ENCODE results near the gene LAPTM4A.
"Not testable (repeated sequence)": the region's sequence is repeated elsewhere in the genome, so short reads cannot be mapped to it uniquely, and the experiment has no call there.

LAPTM4A gene

DNA sequence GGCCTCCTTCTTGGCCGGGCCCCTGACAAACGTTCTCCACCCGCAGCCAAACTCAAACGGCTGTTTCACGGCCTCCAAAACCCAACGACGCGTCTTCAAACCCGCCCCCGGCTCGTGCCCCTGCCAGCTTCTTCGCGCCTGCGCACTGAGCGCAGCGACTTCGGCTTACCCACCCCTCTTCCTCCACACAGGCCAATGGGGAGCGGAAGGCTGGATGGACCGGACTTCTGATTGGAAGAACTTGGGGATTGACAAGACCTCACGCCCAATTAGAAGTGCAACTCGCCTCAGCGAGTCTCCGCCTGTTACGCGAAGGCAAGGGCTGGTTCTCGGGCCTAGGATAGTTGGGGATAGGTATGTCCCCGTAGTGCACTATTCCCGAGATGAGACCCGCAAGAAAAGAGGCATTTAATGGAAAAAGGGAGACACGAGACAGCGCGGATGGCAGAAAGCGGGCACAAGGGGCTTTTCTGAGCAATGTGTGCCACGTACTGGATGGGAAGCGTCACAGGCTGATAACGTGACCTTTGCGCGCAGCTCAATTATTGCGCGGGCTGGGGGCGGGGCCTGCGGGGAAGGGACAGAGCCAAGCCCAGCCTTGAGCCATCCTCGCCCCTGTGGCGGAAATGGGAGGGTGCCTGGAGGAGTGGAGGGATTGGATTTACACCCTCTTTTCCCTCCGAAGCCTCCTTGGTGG is at the start of gene LAPTM4A:
TSS of gene LAPTM4A (minus strand) at position 97 of the 697 bp plus-strand sequence. CDS start 108 bp downstream, outside the sequence.
- DNase-seq = peak; percentile 99

DNA sequence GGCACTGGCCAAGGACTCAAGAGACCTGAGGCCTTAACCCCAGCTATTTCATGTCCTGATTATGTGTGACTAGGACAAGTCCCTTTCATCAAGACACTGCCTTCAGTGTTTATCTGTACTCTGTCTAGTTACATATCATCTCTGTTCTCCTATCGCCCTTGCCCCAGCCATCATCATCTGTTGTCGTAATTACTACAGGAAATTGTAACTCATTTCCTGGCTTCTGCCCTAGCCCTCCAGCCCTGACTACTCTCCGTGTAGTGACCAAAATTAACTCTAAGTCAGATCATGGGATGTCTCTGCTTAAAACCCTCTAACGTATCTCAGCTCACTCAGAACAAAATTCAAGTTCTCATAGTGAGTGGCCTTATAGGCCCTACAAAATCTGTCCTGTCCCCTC is 49.3 kb upstream of the LAPTM4A start:
- DNase-seq = no peak

DNA sequence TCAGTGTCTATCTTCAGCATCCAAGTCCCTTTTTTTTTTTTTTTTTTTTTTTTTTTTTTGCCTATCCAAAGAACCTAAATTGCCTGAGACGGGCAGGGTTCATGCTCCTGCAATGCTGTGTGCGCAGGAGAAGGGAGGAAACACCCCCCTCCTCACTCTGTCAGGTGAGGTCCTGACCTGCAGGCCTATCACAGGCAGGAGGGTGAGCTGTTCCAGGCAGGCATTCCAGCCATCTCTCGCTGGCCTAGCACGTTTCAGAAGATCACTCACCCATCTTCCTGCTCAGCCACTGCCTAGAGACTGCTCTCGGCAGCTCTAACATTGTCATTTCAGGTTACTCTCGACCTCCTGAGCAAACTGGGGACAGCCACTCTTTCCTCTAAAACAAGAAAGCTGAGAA is 48.4 kb upstream of the LAPTM4A start:
- no peak for DNase-seq

DNA sequence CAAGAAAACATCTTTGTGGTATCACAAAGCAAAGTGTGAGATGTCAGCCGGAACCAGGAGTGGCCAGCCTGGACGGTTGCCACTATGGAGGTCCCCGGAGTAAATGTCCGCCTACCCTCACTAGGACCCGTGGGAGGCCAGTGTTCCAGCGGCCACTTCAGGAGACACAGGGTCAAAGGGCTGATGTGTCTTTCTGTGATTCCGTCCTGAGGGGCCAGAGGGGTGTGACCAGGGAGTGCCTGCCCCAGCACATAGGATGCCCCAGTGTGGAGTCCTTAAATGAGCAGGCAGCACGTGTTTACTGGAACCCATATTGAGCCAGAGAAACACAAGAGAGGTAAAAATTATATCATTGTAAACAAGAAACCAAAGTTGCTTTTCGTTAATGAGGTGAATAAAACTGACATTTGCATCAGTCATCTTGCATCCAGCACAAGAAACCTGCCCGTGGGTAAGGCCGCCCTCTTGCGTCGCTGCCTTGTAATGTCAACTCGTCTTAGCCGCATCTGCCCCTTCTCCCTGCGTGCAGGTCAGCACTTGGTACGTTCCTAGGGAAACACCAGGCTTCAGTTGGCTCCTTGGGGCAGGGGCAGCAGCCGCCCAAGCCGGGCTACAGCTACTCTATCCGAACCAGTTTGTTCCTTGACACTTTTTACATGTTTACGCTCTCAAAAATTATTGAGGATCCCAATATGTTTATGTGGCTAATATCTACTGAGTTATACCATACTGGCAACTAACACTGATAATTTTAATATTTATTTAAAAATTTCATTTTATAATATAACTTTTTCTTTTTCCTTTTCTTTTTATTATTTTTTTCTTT is 46.7 kb upstream of the LAPTM4A start:
- DNase-seq = peak; percentile 79

DNA sequence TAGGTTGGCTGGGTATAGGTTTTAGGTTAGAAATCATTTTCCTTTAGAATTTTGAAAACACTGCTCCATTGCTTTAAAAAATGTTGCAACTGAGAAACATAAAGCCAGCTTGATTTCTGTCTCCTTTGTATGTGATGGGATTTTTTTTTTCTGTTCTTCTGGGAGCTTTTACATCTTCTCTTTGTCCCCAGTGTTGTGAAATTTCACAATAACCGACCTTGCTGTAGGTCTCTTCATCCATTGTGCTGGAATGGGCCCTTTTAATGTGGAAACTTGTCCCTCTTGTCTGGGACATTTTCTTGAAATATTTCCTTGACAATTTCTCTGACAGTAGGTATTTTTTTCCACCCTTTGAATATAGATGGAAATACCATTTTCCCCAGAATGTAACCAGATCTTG is 44.0 kb upstream of the LAPTM4A start:
- no peak for DNase-seq

DNA sequence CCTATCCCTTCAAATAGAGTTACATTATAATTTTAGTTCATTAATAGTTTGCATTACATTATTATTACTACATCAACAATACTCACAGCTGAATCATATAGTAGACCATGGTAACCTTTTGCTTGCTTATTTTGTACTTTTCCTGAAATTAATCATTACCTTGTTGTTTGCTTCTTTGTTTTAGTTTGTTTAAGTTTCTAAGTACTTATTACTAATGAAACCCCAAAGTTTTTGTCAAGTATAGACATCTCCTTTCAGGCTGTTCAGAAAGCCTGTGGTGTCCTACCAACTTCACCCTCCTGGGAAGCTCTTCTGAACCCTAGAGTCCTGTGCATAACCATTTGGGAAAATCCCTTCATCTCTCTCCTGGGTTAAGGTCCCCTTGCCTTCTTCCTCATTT is 43.5 kb upstream of the LAPTM4A start:
- no peak for DNase-seq

DNA sequence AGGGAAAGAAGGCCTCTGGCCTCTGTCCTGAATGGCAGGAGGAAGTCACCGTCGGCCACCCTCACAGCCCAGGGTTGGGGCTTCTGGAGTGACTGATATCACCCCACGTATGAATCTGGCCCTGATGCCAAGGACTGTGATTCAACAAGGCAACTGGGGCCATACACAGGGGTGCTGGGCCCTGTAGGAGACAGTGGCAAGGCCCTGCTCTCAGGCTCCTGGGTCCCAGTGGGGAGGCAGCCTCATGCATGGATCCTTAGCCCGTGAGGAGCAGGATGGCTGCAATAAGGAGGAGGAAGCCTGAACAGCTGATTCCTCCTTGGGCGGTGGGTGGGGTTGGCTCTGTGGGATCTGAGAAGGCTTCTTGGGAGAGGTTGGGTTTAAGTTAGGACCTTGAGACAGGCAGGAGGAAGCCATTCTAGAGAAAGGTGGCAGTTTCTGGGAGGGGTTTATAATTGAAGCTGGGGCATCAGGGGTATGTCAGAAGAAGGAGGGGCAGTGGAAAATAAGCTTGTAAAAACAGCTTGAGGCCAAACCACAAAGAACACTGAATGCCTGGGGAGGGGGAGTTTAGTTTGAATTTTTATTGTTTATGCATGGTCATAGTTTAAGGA is 42.8 kb upstream of the LAPTM4A start:
- no peak for DNase-seq

DNA sequence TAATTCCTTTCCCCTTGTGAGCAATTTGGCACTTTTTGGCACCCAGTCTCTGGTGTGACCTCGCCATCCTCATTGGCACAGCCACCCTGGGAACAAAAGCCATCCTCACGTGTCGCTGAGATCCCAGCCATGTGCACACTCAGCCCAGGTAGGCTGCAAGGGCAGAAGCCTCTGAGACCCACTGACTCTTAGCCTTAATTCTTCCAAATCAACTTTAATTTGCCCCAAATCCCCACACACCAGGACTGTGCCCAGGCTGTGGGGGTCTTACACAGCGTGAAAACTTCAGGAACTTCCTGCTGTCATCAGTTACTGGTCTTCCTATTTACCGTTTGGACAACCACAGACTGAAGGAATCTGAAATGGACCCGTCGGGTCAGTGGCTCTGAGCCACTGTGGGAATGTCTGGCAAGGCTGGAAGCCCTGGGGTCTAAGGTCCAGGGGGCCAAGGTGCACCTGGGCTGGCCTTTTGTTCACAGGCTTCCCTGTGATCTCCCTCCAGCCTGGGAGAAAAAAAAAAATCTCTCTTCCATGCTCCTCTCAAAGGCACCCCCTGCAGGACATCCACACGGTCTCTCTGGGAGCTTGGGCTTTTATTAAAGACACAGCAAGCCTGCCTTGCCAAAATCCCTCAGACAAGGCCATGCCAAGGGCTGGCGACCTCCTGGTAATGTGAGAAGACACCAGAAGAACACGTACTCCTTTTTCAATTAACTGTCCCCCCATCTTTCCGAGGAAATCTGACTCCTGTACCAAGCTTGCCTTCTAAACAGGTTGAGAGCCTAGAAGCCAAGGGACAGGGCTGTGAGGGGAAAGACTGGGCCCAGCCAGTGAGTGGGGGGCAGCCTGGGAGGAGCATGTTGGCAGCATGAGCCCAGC is 42.1 kb upstream of the LAPTM4A start:
- no peak for DNase-seq

DNA sequence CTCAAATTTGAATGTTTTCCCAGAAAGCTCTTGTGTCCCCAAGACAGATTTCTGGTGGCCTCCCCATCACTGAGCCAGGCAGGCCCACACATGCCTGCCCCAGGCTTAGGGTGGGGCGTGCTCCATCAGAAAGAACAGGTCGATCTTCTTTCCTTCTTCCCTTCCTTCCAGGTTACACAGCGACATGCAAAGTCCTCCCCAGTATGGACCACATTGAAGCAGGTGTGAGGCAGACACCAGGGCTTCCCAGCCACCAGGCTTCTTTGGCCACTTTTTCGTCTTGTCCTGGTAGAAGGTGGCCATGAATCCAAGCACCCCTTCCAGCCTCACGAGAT is 41.4 kb upstream of the LAPTM4A start:
- DNase-seq = no peak

DNA sequence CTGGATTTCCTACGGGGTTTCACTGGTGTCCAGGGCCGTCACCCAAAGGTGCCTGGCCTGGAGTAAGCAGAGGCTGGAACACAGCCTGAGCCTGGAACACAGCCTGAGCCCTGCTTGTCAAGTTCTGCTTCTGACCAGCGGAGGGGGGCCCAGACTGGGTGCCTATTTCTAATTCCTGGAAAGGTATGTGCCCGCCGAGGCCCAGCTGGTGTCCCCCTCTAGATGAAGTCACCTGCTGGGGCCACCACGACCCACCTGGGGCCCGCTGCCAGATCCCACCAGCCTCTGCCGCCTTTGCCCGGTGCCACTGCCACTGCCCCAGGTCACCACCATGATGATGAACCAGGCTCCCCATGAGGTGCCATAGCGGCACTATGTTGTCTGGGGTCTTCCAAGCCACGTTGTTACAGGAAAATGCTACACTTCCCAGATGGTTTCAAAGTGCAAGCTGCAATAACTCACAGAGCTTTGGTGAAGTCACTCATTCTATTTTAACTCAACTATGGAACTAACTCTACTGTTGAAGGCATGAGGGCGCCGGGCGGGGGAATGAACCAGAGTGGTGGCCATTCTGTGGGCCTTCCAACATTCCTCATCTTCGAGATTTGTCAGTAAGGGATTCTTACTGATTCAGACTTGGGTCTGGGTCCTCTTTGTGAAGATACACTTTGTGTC is 40.9 kb upstream of the LAPTM4A start:
- DNase-seq = no peak

DNA sequence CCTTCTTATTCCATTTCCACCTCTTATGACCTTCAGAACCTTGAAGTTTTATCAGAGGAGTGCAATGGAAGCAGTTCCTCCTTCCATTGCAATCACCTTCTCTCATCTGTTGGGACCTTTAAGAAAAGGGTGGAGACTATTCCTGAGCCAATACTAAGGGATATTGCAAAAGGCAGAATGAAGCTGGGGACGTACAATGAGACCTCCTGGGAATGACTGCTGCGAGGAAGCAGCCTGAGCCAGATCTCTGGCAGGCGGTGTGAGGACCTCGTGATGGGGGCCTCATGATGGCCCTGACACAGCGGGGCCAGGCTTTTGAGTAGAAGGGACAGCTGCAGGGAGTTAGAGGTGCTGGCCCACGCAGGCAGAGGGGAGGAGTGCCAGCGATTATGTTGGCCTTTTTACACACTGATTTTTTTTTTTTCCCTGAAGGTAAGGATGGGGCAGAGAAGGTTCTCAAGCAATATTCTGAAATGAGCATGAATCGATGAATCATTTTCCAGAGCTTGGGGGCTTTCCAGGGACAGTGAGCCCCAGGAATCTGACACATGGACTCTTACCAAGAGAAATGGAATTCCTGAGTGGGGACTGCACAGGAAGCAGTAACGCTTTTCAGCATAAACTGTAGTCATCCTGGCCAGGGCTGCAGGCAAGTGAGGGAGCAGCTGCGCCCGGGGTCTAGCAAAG is 40.0 kb upstream of the LAPTM4A start:
- DNase-seq = no peak

DNA sequence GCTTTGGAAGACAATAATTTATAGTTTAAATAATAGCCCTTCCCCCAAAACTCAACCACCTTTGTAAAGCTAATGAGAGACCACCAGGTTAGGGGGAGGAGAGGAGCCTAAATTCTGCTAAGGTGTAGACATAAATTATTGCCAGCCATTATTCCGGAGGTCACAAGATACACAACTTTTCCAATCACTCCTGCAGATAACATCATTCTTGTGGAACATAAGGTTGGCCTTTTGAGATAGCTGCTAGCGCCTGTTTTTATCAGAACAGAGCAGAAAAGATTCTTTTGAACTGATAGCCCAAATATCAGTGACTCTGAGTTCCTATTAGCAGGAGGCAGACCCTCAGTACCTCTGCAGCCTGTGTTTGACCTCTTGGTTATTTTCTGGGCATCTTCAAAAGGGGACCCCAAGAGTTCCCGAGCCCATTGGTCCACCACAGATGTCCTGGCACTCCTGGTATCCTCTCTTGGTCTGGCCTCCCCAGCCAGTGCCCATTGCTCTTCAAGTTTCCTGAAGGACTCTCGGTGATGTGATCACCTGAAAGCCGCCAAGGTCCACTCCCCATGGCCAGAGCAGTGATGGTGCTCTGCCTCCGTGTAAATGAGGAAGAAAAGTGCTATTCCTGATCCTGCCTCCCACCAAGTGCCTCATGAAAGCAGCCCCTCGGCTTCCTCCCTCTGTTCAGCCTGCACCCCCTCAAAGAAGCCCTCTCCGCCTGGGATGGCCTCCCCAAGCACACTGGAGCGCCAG is 38.5 kb upstream of the LAPTM4A start:
- no peak for DNase-seq

DNA sequence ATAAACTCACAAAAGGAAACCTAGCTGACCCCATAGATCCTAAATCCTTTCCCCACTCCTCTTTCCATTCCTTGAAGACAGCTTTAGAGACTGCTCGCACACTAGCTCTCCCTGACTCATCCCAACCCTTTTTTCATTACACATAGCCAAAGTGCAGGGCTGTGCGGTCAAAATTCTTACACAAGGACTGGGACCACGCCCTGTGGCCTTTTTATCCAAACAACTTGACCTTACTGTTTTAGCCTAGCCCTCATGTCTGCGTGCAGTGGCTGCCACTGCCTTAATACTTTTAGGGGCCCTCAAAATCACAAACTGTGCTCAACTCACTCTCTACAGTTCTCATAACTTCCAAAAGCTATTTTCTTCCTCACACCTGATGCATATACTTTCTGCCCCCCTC is 34.5 kb upstream of the LAPTM4A start:
- DNase-seq = not testable (repeated sequence)

DNA sequence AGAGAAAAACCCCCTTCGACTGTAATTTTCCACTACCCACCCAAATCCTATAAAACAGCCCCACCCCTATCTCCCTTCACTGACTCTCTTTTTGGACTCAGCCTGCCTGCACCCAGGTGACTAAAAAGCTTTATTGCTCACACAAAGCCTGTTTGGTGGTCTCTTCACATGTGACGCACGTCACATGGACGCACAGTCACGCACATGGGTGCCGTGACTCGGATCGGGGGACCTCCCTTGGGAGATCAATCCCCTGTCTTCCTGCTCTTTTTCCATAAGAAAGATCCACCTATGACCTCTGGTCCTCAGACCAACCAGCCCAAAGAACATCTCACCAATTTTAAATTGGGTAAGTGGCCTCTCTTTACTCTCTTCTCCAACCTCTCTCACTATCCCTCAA is 31.4 kb upstream of the LAPTM4A start:
- not testable (repeated sequence) for DNase-seq

DNA sequence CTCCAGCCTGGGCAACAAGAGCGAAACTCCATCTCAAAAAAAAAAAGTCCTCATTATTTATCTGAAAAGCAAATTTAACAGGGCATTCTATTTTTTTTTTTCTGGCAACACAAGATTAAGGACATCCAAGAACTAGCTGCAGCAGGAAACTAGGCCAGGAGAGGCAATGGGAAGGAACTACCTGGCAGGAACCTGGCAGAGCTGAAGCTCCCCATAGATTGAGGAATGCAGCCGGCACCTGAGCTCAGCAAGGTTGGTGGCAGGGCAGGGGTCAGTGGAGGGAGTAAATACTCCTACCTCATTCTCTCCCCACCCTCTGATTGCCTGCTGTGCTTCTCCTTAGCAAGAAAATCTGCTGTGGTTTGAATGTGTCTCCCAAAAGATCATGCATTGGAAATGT is 30.4 kb upstream of the LAPTM4A start:
- DNase-seq = no peak

DNA sequence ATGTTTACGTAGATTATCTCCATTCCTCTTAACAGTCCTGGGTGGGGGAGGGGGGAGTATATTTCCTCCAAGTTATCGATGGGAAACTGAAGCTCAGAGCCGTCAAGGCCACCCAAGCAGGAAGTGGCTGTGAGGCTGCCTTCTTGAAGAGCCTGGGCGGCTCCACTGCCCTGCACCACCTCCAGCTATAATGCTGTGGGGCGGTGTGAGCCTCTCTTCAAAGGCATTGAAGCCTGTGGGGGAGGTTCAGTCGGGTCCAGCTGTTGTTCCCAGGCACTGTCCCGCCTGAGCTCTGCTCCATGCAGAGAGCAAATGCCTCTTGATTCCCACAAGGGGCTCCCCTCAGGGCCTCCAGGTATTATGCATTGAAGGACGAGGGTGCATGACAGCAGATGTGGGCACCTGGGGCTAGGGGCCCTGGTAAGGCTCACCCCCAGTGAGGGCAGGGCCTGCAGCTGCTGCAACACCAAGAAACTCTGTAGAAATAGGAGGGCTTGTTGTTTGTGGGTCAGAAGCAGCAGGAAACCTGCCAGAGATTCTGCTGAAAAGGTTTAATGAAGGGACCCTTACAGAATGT is 29.5 kb upstream of the LAPTM4A start:
- peak; percentile 13 for DNase-seq

DNA sequence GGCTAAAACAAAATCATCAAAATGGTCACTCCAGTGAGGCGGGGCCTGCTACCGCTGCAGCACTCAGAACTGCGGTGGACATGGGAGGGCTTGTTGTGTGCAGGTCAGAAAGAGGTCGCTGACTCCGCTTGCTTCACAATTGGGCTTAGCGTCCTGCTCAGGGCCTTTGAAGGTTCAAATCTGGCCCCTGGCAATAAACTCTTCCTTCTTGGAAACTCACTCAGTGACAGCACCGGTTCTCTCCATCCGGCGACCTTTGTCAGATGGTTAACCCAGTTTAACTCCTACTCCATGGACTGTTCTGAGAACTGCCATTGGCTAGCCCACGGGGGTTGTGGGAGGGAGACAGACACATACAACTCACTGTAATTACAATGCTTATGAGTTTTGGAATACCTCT is 29.0 kb upstream of the LAPTM4A start:
- DNase-seq = no peak

DNA sequence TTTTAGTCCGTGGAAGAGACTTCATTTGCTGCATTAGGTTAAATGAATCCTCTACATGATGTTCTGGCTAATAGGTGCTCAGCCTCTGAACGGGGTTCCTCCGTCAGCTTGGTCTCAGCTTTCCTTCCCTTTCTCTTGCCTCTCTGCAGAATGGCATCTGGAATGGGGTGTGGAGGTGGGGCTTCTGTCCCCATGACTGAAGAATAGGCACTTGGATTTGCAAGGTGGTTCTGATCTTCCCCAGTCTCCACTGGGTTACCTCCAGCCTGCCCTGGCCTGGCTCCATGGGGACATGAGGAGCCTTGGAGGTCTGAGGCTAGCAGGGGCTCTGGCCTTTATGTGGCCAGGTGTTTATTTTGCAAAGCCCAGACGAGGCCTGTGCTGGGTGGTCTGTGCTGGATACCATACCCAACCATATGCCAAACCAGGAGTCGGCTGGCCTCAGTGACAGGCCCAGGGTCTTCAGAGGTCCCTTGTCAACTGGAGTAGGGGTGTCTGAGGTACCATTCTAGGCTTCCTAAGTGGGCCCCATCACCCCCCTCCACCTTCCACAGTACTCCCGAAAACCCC is 28.2 kb upstream of the LAPTM4A start:
- no peak for DNase-seq

DNA sequence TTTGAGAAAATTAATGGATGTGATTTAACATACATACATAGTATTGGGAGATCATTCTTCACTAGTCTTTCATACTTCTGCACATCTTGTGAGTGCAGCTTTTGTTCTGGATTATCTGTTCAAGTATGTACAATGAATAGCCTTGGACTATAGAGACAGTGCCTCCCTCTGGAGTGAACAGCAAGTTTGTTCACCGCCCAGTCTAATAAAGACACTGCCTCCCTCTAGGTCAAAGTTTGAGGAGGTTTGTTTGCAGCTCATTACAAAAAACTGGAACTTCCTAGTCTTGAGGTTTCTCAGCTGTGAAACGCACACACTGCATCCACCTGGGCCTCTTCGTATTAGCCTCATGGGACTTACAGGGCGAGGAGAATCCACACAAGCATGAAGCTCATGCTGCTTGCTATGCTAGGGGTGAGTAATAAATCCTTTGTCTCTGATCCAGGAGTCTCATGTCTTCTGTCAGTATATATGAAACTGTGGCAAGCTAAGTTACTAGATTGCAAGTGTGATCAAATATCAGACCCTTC is 26.0 kb upstream of the LAPTM4A start:
- DNase-seq = no peak

DNA sequence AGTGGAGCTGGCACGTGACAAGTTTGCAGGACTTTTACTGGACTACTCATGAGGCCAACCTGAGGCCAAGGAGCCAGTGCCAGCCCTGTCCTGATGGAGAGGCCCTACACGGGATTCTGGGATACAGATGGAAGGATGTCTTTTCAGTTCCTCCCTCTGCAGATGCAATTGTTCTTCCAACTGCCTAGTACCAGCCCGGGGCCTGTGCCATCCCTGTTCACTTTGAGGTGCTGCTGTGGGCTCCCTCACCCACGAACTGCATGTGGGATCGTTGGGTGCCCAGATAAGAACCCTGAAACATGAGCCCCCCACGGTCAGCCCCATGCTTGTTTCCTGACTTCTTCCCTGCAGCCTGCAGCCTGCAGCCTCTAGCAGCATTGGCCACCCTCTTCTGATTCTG is 25.3 kb upstream of the LAPTM4A start:
- DNase-seq = no peak
